Measurements from ENCODE around the gene STK39.

The STK39 gene

GRCh38 chr2:167990062-167990461, 257.3 kb downstream of the STK39 start:
- DNase-seq (ENCODE audit: low spot score) = no peak

GRCh38 chr2:167988296-167988695, 259.1 kb downstream of the STK39 start:
- DNase-seq (ENCODE audit: low spot score) = no peak

- no peak for DNase-seq (ENCODE audit: low spot score)
Measured at GRCh38 chr2:167987558-167987957, 259.8 kb downstream of the STK39 start.

- DNase-seq (ENCODE audit: low spot score) = no peak
Measured at GRCh38 chr2:167987026-167987425, 260.4 kb downstream of the STK39 start.

- no peak for DNase-seq (ENCODE audit: low spot score)
Measured at GRCh38 chr2:167986223-167986622, 261.2 kb downstream of the STK39 start.

- DNase-seq (ENCODE audit: low spot score) = no peak
Measured at GRCh38 chr2:167981945-167982344, 265.4 kb downstream of the STK39 start.

GRCh38 chr2:167980439-167980838, 267.0 kb downstream of the STK39 start:
- DNase-seq (ENCODE audit: low spot score) = peak; percentile 40

- no peak for DNase-seq (ENCODE audit: low spot score)
Measured at GRCh38 chr2:167972746-167973145, 274.6 kb downstream of the STK39 start.

- DNase-seq (ENCODE audit: low spot score) = no peak
Measured at GRCh38 chr2:167972020-167972419, 275.4 kb downstream of the STK39 start.

GRCh38 chr2:167966937-167967913, 280.2 kb downstream of the STK39 start:
- no peak for DNase-seq (ENCODE audit: low spot score)

GRCh38 chr2:167965907-167966761, 281.3 kb downstream of the STK39 start:
- DNase-seq (ENCODE audit: low spot score) = no peak

- peak; percentile 20 for DNase-seq (ENCODE audit: low spot score)
Measured at GRCh38 chr2:167964650-167965413, 282.6 kb downstream of the STK39 start.

GRCh38 chr2:167963899-167964649, 283.3 kb downstream of the STK39 start:
- DNase-seq (ENCODE audit: low spot score) = no peak

- no peak for DNase-seq (ENCODE audit: low spot score)
Measured at GRCh38 chr2:167962436-167963226, 284.8 kb downstream of the STK39 start.

GRCh38 chr2:167961536-167962048, 285.8 kb downstream of the STK39 start:
- no peak for DNase-seq (ENCODE audit: low spot score)

GRCh38 chr2:167960089-167960747, 287.2 kb downstream of the STK39 start:
- no peak for DNase-seq (ENCODE audit: low spot score)

GRCh38 chr2:167957662-167958061, 289.7 kb downstream of the STK39 start:
- DNase-seq (ENCODE audit: low spot score) = no peak

- no peak for DNase-seq (ENCODE audit: low spot score)
Measured at GRCh38 chr2:167955264-167955906, 292.0 kb downstream of the STK39 start.

GRCh38 chr2:167954495-167954894, 292.9 kb downstream of the STK39 start:
- DNase-seq (ENCODE audit: low spot score) = no peak

All from globus pallidus (tissue), 1 donor.